K562 (cell line): Measurements from ENCODE around the gene LYPD4.

Experiments
- CBX3 ChIP-seq, 2 experiments: IDR thresholded peaks; 1 replicate in 1 of 2; 2 replicates in 1 of 2; pipeline ENCODE4 v1.6.1; 2012; ENCODE audit warnings: inconsistent platforms in 2 of 2, low read length in 2 of 2, borderline replicate concordance in 1 of 2, control low read depth in 1 of 2
- GABPA ChIP-seq: fragments of 200-800 bp; sonication (Bioruptor generic); conservative IDR thresholded peaks from 2 replicates; pipeline ENCODE4 v1.6.1; 2016; ENCODE audit warnings: low read depth, missing genetic modification characterization, missing compliant biosample characterization
- KLF13 ChIP-seq: fragments of 450-650 bp; IDR thresholded peaks from 2 replicates; pipeline ENCODE4 v1.6.1; 2016; ENCODE audit warnings: missing genetic modification characterization, low read depth, mild to moderate bottlenecking, missing compliant biosample characterization, moderate library complexity, borderline replicate concordance

- no peak for TF ChIP-seq GABPA
- TF ChIP-seq KLF13 (tag): no peak
- no peak for TF ChIP-seq CBX3 (IDR thresholded peaks at IDR 0.05; ENCODE audit: borderline replicate concordance in 1 of 2, low read length in 2 of 2)
Measured at GRCh38 chr19:41864374-41864773, 19.9 kb upstream of the LYPD4 start.
